ENCODE results near the gene STK17A.
A peak's percentile ranks its signal among the peaks of the same experiment; 100 is the strongest.

STK17A gene

GRCh38 chr7:43565786-43566185, 17.1 kb upstream of the STK17A start (continued):
- no peak for TF ChIP-seq PATZ1 (CRISPR knock-in tag; IDR thresholded peaks at IDR 0.05; ENCODE audit: borderline replicate concordance)
- TF ChIP-seq SNAI2 (CRISPR knock-in tag; IDR thresholded peaks at IDR 0.05): no peak
- TF ChIP-seq BACH2 (CRISPR knock-in tag; IDR thresholded peaks at IDR 0.05; ENCODE audit: borderline replicate concordance): no peak
- no peak for TF ChIP-seq CSRNP3 (CRISPR knock-in tag; IDR thresholded peaks at IDR 0.05)
- TF ChIP-seq POU6F1 (CRISPR knock-in tag; IDR thresholded peaks at IDR 0.05; ENCODE audit: borderline replicate concordance, low read depth): no peak
- TF ChIP-seq TOX (CRISPR knock-in tag; IDR thresholded peaks at IDR 0.05; ENCODE audit: borderline replicate concordance): no peak
- TF ChIP-seq GLIS3 (CRISPR knock-in tag; IDR thresholded peaks at IDR 0.05): no peak
- no peak for TF ChIP-seq ESRRG (CRISPR knock-in tag; IDR thresholded peaks at IDR 0.05)
- no peak for TF ChIP-seq ZFP30 (CRISPR knock-in tag; IDR thresholded peaks at IDR 0.05)
- no peak for TF ChIP-seq ZC3H10 (CRISPR knock-in tag; IDR thresholded peaks at IDR 0.05)
- no peak for TF ChIP-seq TCF4 (CRISPR knock-in tag; IDR thresholded peaks at IDR 0.05; ENCODE audit: borderline replicate concordance)

- no peak for ATAC-seq
- no peak for TF ChIP-seq OSR1 (CRISPR knock-in tag; IDR thresholded peaks at IDR 0.05)
- TF ChIP-seq ESRRG (CRISPR knock-in tag; IDR thresholded peaks at IDR 0.05): no peak
- TF ChIP-seq ZFP3 (CRISPR knock-in tag; IDR thresholded peaks at IDR 0.05): no peak
- no peak for TF ChIP-seq TSHZ2 (CRISPR knock-in tag; IDR thresholded peaks at IDR 0.05)
- no peak for TF ChIP-seq CSRNP3 (CRISPR knock-in tag; IDR thresholded peaks at IDR 0.05)
- TF ChIP-seq RARB (CRISPR knock-in tag; IDR thresholded peaks at IDR 0.05): no peak
Measured at GRCh38 chr7:43568529-43568928, 14.4 kb upstream of the STK17A start.

- TF ChIP-seq BACH2 (CRISPR knock-in tag; IDR thresholded peaks at IDR 0.05; ENCODE audit: borderline replicate concordance) (no peak), POU6F1 (CRISPR knock-in tag; IDR thresholded peaks at IDR 0.05; ENCODE audit: borderline replicate concordance, low read depth) (no peak), ZC3H10 (CRISPR knock-in tag; IDR thresholded peaks at IDR 0.05) (no peak), SNAI2 (CRISPR knock-in tag; IDR thresholded peaks at IDR 0.05) (no peak), RARB (CRISPR knock-in tag; IDR thresholded peaks at IDR 0.05) (no peak), ZFP3 (CRISPR knock-in tag; IDR thresholded peaks at IDR 0.05) (no peak), OSR1 (CRISPR knock-in tag; IDR thresholded peaks at IDR 0.05) (no peak), ZNF565 (CRISPR knock-in tag; conservative IDR thresholded peaks at IDR 0.05; ENCODE audit: low read depth) (no peak), ZNF8 (CRISPR knock-in tag; IDR thresholded peaks at IDR 0.05) (no peak), GLIS3 (CRISPR knock-in tag; IDR thresholded peaks at IDR 0.05) (no peak), PATZ1 (CRISPR knock-in tag; IDR thresholded peaks at IDR 0.05; ENCODE audit: borderline replicate concordance) (no peak), TOX (CRISPR knock-in tag; IDR thresholded peaks at IDR 0.05; ENCODE audit: borderline replicate concordance) (no peak), ISL1 (CRISPR knock-in tag; IDR thresholded peaks at IDR 0.05) (no peak), TSHZ2 (CRISPR knock-in tag; IDR thresholded peaks at IDR 0.05) (no peak), ZFP30 (CRISPR knock-in tag; IDR thresholded peaks at IDR 0.05) (no peak)
- ATAC-seq: peak; percentile 16; the same call in 1 of the 3 replicates
Measured at GRCh38 chr7:43569424-43569823, 13.5 kb upstream of the STK17A start.

Measured in SK-N-SH treated with all-trans-retinoic acid at 6 μM for 48 hours (cell line).